ENCODE results near the gene PRSS36.
"Not testable (repeated sequence)": the region's sequence is repeated elsewhere in the genome, so short reads cannot be mapped to it uniquely, and the experiment has no call there.

PRSS36 gene

DNA sequence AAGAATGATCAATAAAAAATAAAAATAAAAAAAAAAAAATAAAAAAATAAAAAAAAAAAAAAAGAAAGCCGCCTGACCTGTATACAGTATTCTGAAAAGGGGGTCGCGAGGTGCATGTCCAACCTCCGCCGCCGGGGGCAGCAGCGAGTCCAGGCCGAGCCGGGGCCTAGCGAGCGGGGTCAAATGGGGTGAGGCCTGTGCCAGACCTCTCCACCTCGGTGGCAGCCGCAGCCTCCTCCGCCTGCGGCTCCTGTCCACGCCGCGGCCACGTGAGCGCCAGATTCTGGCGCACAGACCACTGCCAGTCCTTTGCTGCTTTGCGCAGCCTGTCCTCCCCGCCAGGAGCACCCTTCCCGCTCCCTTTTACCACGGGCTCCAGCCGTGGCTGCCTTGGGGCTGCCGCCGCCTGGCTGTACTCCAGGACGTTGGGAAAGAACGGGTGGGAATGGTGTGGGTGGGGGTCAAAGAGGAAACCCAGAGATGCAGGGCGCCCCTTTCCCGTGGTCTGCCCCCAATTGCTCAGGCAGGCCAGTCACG, 44.1 kb downstream of the PRSS36 start:
- Histone ChIP-seq H3K4me1 (ENCODE audit: control insufficient read depth, low read length) (peaks cover 23% of the 10 kb centered on the region), H3K9me3 (ENCODE audit: control insufficient read depth, insufficient read depth, low read length) (no peaks in the 10 kb centered on the region), H3K27ac (ENCODE audit: low read depth, low read length) (no peak overlapping the region), H4K20me1 (ENCODE audit: control insufficient read depth, insufficient read depth, low read depth, low read length) (no peaks in the 10 kb centered on the region), H3K27me3 (ENCODE audit: control insufficient read depth, low read length) (no peaks in the 10 kb centered on the region), H3K36me3 (ENCODE audit: control insufficient read depth, low read length) (peaks cover 16% of the 10 kb centered on the region), H3K9me2 (replicated peaks; ENCODE audit: control insufficient read depth, low read length) (no peaks in the 10 kb centered on the region), H3K4me2 (ENCODE audit: low read length) (peak overlapping the region; percentile 50), H3K4me3 (ENCODE audit: low read length) (peak overlapping the region; percentile 47), H3K79me2 (ENCODE audit: control insufficient read depth, low read length) (peaks cover 20% of the 10 kb centered on the region), H3F3A (ENCODE audit: control insufficient read depth, insufficient read depth) (no peaks in the 10 kb centered on the region)
- no peak for TF ChIP-seq EZH2phosphoT487 (IDR thresholded peaks at IDR 0.05; ENCODE audit: borderline replicate concordance, low read length)
- peak; percentile 66 for TF ChIP-seq CTCF (IDR thresholded peaks at IDR 0.05; ENCODE audit: low read depth, low read length, poor library complexity, severe bottlenecking)

DNA sequence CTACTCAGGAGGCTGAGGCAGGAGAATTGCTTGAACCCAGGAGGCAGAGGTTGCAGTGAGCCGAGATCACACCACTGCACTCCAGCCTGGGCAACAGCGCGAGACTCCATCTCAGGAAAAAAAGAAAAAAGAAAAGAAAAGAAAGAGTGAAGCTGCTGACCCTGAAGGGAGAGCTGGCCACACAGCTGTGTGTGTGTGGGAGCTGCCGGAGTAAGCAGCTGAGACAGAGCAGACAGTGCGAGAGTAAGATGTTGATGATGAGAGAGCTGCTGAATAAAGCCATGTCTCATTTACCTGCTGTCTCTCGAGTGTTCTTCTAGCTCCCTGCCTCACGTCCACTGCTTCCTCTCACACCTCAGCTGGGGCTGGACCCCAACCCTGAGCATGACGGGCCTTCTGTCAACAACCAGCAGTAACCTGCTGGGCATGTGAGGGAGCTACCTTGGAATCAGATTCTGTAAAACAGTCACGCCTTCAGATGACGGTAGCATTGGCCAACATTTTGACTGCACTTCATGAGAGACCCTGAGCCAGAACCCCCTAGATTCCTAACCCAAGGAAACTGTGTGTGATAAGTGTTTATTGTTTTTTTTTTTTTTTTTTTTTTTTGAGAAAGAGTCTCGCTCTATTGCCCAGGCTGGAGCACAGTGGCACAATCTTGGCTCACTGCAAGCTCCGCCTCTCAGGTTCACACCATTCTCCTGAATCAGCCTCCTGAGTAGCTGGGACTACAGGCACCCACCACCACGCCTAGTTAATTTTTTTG, 48.8 kb downstream of the PRSS36 start:
- H3K4me3 ChIP-seq (ENCODE audit: low read length); H3F3A ChIP-seq (ENCODE audit: control insufficient read depth, insufficient read depth); H3K4me2 ChIP-seq (ENCODE audit: low read length); H3K36me3 ChIP-seq (ENCODE audit: control insufficient read depth, low read length); H4K20me1 ChIP-seq (ENCODE audit: control insufficient read depth, insufficient read depth, low read depth, low read length); H3K79me2 ChIP-seq (ENCODE audit: control insufficient read depth, low read length); H3K27me3 ChIP-seq (ENCODE audit: control insufficient read depth, low read length); H3K9me3 ChIP-seq (ENCODE audit: control insufficient read depth, insufficient read depth, low read length); H3K27ac ChIP-seq (ENCODE audit: low read depth, low read length); H3K4me1 ChIP-seq (ENCODE audit: control insufficient read depth, low read length); H3K9me2 ChIP-seq (replicated peaks; ENCODE audit: control insufficient read depth, low read length): not testable (repeated sequence)

- TF ChIP-seq EZH2phosphoT487 (IDR thresholded peaks at IDR 0.05; ENCODE audit: borderline replicate concordance, low read length): no peak
- TF ChIP-seq CTCF (IDR thresholded peaks at IDR 0.05; ENCODE audit: low read depth, low read length, poor library complexity, severe bottlenecking): no peak
- H3K27me3 ChIP-seq (ENCODE audit: control insufficient read depth, low read length): no peaks in the 10 kb centered on the region
- no peak overlapping the region for H3K4me2 ChIP-seq (ENCODE audit: low read length)
- no peaks in the 10 kb centered on the region for H3F3A ChIP-seq (ENCODE audit: control insufficient read depth, insufficient read depth)
- no peak overlapping the region for H3K4me3 ChIP-seq (ENCODE audit: low read length)
- H3K9me3 ChIP-seq (ENCODE audit: control insufficient read depth, insufficient read depth, low read length): no peaks in the 10 kb centered on the region
- H3K27ac ChIP-seq (ENCODE audit: low read depth, low read length): no peak overlapping the region
- H3K9me2 ChIP-seq (replicated peaks; ENCODE audit: control insufficient read depth, low read length): no peaks in the 10 kb centered on the region
- peaks cover 8% of the 10 kb centered on the region for H3K4me1 ChIP-seq (ENCODE audit: control insufficient read depth, low read length)
- no peaks in the 10 kb centered on the region for H3K79me2 ChIP-seq (ENCODE audit: control insufficient read depth, low read length)
- H3K36me3 ChIP-seq (ENCODE audit: control insufficient read depth, low read length): no peaks in the 10 kb centered on the region
- no peaks in the 10 kb centered on the region for H4K20me1 ChIP-seq (ENCODE audit: control insufficient read depth, insufficient read depth, low read depth, low read length)
These were observed 49.8 kb downstream of the PRSS36 start for GRCh38 chr16:31099860-31100638.
